ENCODE results near the gene RCOR3.

DNA sequence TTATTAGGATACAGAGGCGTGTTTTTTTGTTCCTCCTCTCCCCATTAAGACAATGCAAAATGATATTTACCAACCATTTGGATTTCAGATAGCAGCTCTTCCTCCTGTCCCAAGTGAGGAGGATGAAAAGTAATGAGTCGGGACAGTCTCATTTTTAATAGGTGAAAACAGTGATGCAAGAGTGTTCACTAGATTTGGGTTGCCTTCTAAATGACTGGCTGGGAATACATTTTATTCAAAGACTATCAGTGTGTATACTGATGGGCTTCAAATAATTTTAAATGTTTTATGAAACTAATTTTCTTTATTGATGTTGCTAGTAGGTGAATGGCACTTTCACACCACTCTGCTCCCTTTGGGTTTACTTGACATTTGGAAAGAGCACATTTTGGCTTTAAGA, 2.1 kb downstream of the RCOR3 start:
- TF ChIP-seq, protein P1, sequence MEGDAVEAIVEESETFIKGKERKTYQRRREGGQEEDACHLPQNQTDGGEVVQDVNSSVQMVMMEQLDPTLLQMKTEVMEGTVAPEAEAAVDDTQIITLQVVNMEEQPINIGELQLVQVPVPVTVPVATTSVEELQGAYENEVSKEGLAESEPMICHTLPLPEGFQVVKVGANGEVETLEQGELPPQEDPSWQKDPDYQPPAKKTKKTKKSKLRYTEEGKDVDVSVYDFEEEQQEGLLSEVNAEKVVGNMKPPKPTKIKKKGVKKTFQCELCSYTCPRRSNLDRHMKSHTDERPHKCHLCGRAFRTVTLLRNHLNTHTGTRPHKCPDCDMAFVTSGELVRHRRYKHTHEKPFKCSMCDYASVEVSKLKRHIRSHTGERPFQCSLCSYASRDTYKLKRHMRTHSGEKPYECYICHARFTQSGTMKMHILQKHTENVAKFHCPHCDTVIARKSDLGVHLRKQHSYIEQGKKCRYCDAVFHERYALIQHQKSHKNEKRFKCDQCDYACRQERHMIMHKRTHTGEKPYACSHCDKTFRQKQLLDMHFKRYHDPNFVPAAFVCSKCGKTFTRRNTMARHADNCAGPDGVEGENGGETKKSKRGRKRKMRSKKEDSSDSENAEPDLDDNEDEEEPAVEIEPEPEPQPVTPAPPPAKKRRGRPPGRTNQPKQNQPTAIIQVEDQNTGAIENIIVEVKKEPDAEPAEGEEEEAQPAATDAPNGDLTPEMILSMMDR (IDR thresholded peaks at IDR 0.05), result no peak
- no peak for TF ChIP-seq POLR2A (IDR thresholded peaks at IDR 0.05)
